GM12878 (cell line): ENCODE results near the gene UROC1. TPM values are rescaled to one million over a fixed set of nuclear protein-coding genes. Genes with fewer than 3 reads are reported as not detected.

ENCODE experiments used
- ATAC-seq: fragments of 200-7000 bp; cut with Tn5 transposase; 3 replicates; pipeline ENCODE4 v1.9.1; 2020; ENCODE audit warnings: mild to moderate bottlenecking, moderate library complexity
- BruUV-seq: library from RNA; stranded (reverse); fragments of 400-500 nt; replicated peaks from 2 replicates; lab custom pipeline; 2021; lab: Mats Ljungman, UMichigan
- CTCF ChIA-PET: fragments of 300-600 bp; sonication (Branson Sonifier 250); formaldehyde crosslinking; extraction: SDS; loops from one replicate; lab custom pipeline; 2021; ENCODE audit warnings: inconsistent platforms; lab: Yijun Ruan, JAX
- POLR2A ChIA-PET: fragments of 350-600 bp; formaldehyde crosslinking; extraction: SDS; loops from one replicate; lab custom pipeline; 2021; ENCODE audit warnings: inconsistent platforms; lab: Charles Lee
- RAD21 ChIA-PET: fragments of 300-600 bp; sonication (Branson Sonifier 250); formaldehyde crosslinking; loops from one replicate; lab custom pipeline; 2023; ENCODE audit warnings: antibody characterized with exemption; ENCODE audit not compliant: unreplicated experiment; lab: Charles Lee
- SMC1A ChIA-PET: fragments of 300-600 bp; sonication (Branson Sonifier 250); formaldehyde crosslinking; loops from one replicate; lab custom pipeline; 2023; ENCODE audit not compliant: unreplicated experiment, uncharacterized antibody; lab: Charles Lee
- DNase-seq: peaks from one replicate; pipeline ENCODE4 v3.0.0-alpha.2; 2011; ENCODE audit warnings: low read depth, low spot score
- FAIRE-seq: peaks from 3 replicates; lab custom pipeline; 2011; peaks lifted over from hg19 to GRCh38; lab: Jason Lieb, UNC
- H2AFZ ChIP-seq: 2 replicates; pipeline ENCODE4 v1.6.0; 2011; ENCODE audit warnings: low read depth, low read length, control low read depth; ENCODE audit not compliant: control insufficient read depth
- H3K27ac ChIP-seq: 2 replicates; pipeline ENCODE4 v1.5.1; 2011; ENCODE audit warnings: control low read depth; ENCODE audit not compliant: control insufficient read depth, insufficient read depth
- H3K27me3 ChIP-seq, 2 experiments: replicated peaks in 1 of 2; 2 replicates each; pipeline versions ENCODE4 v1.6.0 to v1.6.1; 2011; ENCODE audit warnings: low read length in 1 of 2; ENCODE audit not compliant: control insufficient read depth in 2 of 2, insufficient read depth in 2 of 2
- H3K36me3 ChIP-seq, 2 experiments: 2 replicates each; pipeline ENCODE4 v1.5.1; 2011; ENCODE audit warnings: low read length in 1 of 2; ENCODE audit not compliant: control insufficient read depth in 2 of 2, insufficient read depth in 2 of 2
- H3K4me1 ChIP-seq: 2 replicates; pipeline ENCODE4 v1.6.1; 2011; ENCODE audit warnings: mild to moderate bottlenecking, low read length, moderate library complexity, mixed read lengths; ENCODE audit not compliant: control insufficient read depth, insufficient read depth
- H3K4me2 ChIP-seq: 2 replicates; pipeline ENCODE4 v1.6.0; 2011; ENCODE audit warnings: control low read depth; ENCODE audit not compliant: control insufficient read depth, insufficient read depth
- H3K4me3 ChIP-seq: fragments of 200-600 bp; sonication (generic); 2 replicates; pipeline ENCODE4 v1.5.1; 2016
- H3K79me2 ChIP-seq: 2 replicates; pipeline ENCODE4 v1.6.0; 2011; ENCODE audit warnings: low read length; ENCODE audit not compliant: control insufficient read depth, insufficient read depth
- H3K9ac ChIP-seq: 2 replicates; pipeline ENCODE4 v1.8.0; 2011; ENCODE audit warnings: low read length, control low read depth, mixed read lengths; ENCODE audit not compliant: control insufficient read depth, insufficient read depth
- H3K9me3 ChIP-seq: replicated peaks from 3 replicates; pipeline ENCODE4 v1.5.1; 2011; ENCODE audit warnings: mild to moderate bottlenecking, low read length; ENCODE audit not compliant: control insufficient read depth, insufficient read depth
- H4K20me1 ChIP-seq: 2 replicates; pipeline ENCODE4 v1.6.0; 2011; ENCODE audit not compliant: control insufficient read depth, insufficient read depth
- BACH1 ChIP-seq: fragments of 450-650 bp; IDR thresholded peaks from 2 replicates; pipeline ENCODE4 v1.6.1; 2017; ENCODE audit warnings: mild to moderate bottlenecking, borderline replicate concordance
- BMI1 ChIP-seq: fragments of 450-650 bp; IDR thresholded peaks from 2 replicates; pipeline ENCODE4 v1.6.1; 2016; ENCODE audit warnings: mild to moderate bottlenecking, moderate library complexity, borderline replicate concordance
- CEBPB ChIP-seq, 2 experiments: fragments of 150-350 bp in 1 of 2; IDR thresholded peaks; 2 replicates each; pipeline ENCODE4 v1.6.1; 2012 to 2014; ENCODE audit warnings: low read depth in 2 of 2, low read length in 2 of 2, borderline replicate concordance in 1 of 2, inconsistent platforms in 1 of 2
- CHD1 ChIP-seq: IDR thresholded peaks from 2 replicates; pipeline ENCODE4 v1.6.1; 2012; ENCODE audit warnings: low read depth, low read length, improper control_type of control experiment
- CREB1 ChIP-seq: IDR thresholded peaks from 2 replicates; pipeline ENCODE4 v1.6.1; 2012; ENCODE audit warnings: low read depth, mild to moderate bottlenecking, inconsistent platforms
- EGR1 ChIP-seq, 2 experiments: IDR thresholded peaks; 1 replicate in 1 of 2; 2 replicates in 1 of 2; pipeline ENCODE4 v1.6.1; 2011 to 2012; ENCODE audit warnings: low read depth in 2 of 2, low read length in 2 of 2, borderline replicate concordance in 1 of 2, mild to moderate bottlenecking in 1 of 2, moderate library complexity in 1 of 2
- FOXK2 ChIP-seq: fragments of 450-650 bp; IDR thresholded peaks from 2 replicates; pipeline ENCODE4 v1.6.1; 2017; ENCODE audit warnings: mild to moderate bottlenecking, moderate library complexity
- HDAC6 ChIP-seq: fragments of 200-600 bp; sonication (generic); IDR thresholded peaks from one replicate; pipeline ENCODE4 v1.8.0; 2017; ENCODE audit warnings: antibody characterized with exemption; ENCODE audit not compliant: unreplicated experiment
- NR2F1 ChIP-seq: fragments of 450-650 bp; conservative IDR thresholded peaks from 2 replicates; pipeline ENCODE4 v1.6.1; 2017; ENCODE audit warnings: mild to moderate bottlenecking
- NRF1 ChIP-seq: conservative IDR thresholded peaks from 2 replicates; pipeline ENCODE4 v1.6.1; 2011; ENCODE audit warnings: mild to moderate bottlenecking, low read depth, low read length, improper control_type of control experiment
- RAD51 ChIP-seq: fragments of 450-650 bp; IDR thresholded peaks from 2 replicates; pipeline ENCODE4 v1.6.1; 2016; ENCODE audit warnings: moderate library complexity, mild to moderate bottlenecking, inconsistent platforms
- ZBED1 ChIP-seq: IDR thresholded peaks from 2 replicates; pipeline ENCODE4 v1.6.1; 2016; ENCODE audit warnings: borderline replicate concordance
- WGBS: methylation state at CpG from one replicate; pipeline ENCODE4 v1.1.6; 2016; ENCODE audit warnings: low lambda C conversion rate; ENCODE audit not compliant: insufficient replicate concordance, insufficient coverage; ENCODE audit errors: missing lambda C conversion rate; 5-methylcytosine and 5-hydroxymethylcytosine counted together
- in situ Hi-C: fragments of 300-500 bp; cut with MboI; formaldehyde crosslinking; loops from 9 replicates; pipeline ENCODE4 v1.14.3; 2018; ENCODE audit warnings: mixed read lengths
- intact Hi-C: fragments of 100-400 bp; cut with micrococcal nuclease; formaldehyde crosslinking; loops from one replicate; pipeline ENCODE4 v1.14.2; 2022; ENCODE audit not compliant: unreplicated experiment
- polyA plus RNA-seq, 11 experiments: library from polyadenylated mRNA; depleted of rRNA in 4 of 11; unstranded in 6 of 11; stranded (reverse) in 5 of 11; fragments of >200 nt; fragmentation: Nextera tagmentation in 4 of 11; fragmentation: Illumina TruSeq in 1 of 11; extraction: Ambion mirVana in 4 of 11; extraction: Trizol in 1 of 11; gene quantifications; 1 replicate in 1 of 11; 2 replicates in 10 of 11; pipeline versions ENCODE4 v1.2.1 to v1.2.3, GENCODE V29; 2011 to 2016; ENCODE audit warnings: inconsistent platforms in 2 of 11, missing spikeins in 2 of 11, low read depth in 1 of 11
- total RNA-seq, 4 experiments: library from RNA; depleted of rRNA in 3 of 4; stranded (reverse); fragments of >200 nt in 3 of 4; fragmentation: Illumina TruSeq in 1 of 4; extraction: Trizol in 1 of 4; gene quantifications; 2 replicates each; pipeline versions ENCODE4 v1.2.1 to v1.2.3, GENCODE V29; 2013 to 2021
- TF ChIP-seq, protein P1 (sequence below): fragments of 450-650 bp; IDR thresholded peaks from 2 replicates; pipeline ENCODE4 v1.6.1; 2018; ENCODE audit warnings: borderline replicate concordance, mild to moderate bottlenecking; ENCODE audit not compliant: partially characterized antibody
- TF ChIP-seq, protein P2 (sequence below): fragments of 450-650 bp; IDR thresholded peaks from 2 replicates; pipeline ENCODE4 v1.6.1; 2017; ENCODE audit warnings: borderline replicate concordance
- TF ChIP-seq, protein P3 (sequence below): fragments of 450-650 bp; IDR thresholded peaks from 2 replicates; pipeline ENCODE4 v1.6.1; 2017; ENCODE audit warnings: mild to moderate bottlenecking, moderate library complexity

Gene UROC1
- total and polyA plus RNA-seq, 10 of the 15 experiments (the other 5 are each of a cell fraction or from before 2014, with no cell fraction given) = 0.04 TPM; not detected in 9

DNA sequence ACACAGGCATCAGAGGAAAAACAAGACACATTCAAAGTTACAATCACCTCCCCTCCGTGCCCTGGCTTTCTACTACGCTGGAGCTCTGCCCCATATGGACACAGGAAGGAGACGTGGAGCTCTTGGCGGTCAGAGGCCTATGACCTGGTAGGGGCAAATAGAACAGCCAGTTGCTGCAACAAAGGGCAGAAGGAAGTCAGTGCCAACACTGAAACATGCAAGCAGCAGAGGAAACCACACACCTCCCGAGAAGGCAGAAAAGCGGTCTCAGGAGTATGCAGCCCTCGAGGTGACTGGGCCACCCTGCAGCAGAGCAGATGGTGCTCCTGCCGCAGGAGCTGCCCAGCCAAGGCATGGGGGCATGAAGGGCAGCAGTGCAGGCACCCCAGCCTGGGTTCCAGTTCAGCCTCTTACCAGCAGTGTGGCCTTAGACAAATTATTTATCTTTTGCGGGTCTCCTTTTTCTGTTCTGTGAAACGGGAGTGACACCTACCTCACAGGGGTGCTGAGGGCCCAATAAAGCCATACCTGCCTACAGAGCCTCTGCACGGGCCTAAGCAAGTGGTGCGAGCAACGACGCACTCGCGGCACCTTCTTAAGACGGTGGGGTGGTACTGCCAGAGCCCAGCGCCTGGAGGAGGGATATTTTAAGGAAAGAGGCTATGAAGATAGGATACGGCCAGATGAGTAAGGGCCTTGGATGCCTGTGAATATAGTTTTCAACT, 50.5 kb downstream of the UROC1 start:
- Histone ChIP-seq H3K9me3 (no peaks in the 10 kb centered on the region), H2AFZ (no peak overlapping the region), H4K20me1 (peaks cover 3% of the 10 kb centered on the region; the same call in 1 of the 2 replicates), H3K9ac (no peak overlapping the region), H3K4me1 (no peaks in the 10 kb centered on the region; the same call in 1 of the 2 replicates), H3K27me3 (no peaks in the 10 kb centered on the region), H3K27ac (no peak overlapping the region), H3K36me3 (peaks cover 27 to 31% of the 10 kb centered on the region in 2 experiments), H3K79me2 (peaks cover 1% of the 10 kb centered on the region), H3K4me2 (no peak overlapping the region), H3K4me3 (no peak overlapping the region)
- ChIA-PET RAD21 (no interaction called here), POLR2A (no interaction called here), SMC1A (no interaction called here), CTCF (no interaction called here)
- WGBS = 88% methylated on average over 19 of the region's 19 CpGs
- DNase-seq (no peak), FAIRE-seq (no peak), ATAC-seq (no peak)
- intact Hi-C loops (no loop called here), in situ Hi-C loops (no loop called here)
- no TSS peak for BruUV-seq
- TF ChIP-seq BACH1 (no peak), CHD1 (no peak), NRF1 (no peak), RAD51 (no peak), EGR1 (IDR thresholded peaks at IDR 0.05; ENCODE audit: borderline replicate concordance in 1 of 2, low read depth in 2 of 2, low read length in 2 of 2) (no peak), CEBPB (IDR thresholded peaks at IDR 0.05; ENCODE audit: borderline replicate concordance in 1 of 2, low read depth in 2 of 2, low read length in 2 of 2) (no peak), CREB1 (no peak), BMI1 (no peak), HDAC6 (no peak), NR2F1 (no peak), FOXK2 (no peak), ZBED1 (no peak)
- TF ChIP-seq, protein P1, sequence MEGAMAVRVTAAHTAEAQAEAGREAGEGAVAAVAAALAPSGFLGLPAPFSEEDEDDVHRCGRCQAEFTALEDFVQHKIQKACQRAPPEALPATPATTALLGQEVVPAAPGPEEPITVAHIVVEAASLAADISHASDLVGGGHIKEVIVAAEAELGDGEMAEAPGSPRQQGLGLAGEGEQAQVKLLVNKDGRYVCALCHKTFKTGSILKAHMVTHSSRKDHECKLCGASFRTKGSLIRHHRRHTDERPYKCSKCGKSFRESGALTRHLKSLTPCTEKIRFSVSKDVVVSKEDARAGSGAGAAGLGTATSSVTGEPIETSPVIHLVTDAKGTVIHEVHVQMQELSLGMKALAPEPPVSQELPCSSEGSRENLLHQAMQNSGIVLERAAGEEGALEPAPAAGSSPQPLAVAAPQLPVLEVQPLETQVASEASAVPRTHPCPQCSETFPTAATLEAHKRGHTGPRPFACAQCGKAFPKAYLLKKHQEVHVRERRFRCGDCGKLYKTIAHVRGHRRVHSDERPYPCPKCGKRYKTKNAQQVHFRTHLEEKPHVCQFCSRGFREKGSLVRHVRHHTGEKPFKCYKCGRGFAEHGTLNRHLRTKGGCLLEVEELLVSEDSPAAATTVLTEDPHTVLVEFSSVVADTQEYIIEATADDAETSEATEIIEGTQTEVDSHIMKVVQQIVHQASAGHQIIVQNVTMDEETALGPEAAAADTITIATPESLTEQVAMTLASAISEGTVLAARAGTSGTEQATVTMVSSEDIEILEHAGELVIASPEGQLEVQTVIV = no peak
- TF ChIP-seq, protein P2, sequence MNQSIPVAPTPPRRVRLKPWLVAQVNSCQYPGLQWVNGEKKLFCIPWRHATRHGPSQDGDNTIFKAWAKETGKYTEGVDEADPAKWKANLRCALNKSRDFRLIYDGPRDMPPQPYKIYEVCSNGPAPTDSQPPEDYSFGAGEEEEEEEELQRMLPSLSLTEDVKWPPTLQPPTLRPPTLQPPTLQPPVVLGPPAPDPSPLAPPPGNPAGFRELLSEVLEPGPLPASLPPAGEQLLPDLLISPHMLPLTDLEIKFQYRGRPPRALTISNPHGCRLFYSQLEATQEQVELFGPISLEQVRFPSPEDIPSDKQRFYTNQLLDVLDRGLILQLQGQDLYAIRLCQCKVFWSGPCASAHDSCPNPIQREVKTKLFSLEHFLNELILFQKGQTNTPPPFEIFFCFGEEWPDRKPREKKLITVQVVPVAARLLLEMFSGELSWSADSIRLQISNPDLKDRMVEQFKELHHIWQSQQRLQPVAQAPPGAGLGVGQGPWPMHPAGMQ = no peak
- TF ChIP-seq, protein P3, sequence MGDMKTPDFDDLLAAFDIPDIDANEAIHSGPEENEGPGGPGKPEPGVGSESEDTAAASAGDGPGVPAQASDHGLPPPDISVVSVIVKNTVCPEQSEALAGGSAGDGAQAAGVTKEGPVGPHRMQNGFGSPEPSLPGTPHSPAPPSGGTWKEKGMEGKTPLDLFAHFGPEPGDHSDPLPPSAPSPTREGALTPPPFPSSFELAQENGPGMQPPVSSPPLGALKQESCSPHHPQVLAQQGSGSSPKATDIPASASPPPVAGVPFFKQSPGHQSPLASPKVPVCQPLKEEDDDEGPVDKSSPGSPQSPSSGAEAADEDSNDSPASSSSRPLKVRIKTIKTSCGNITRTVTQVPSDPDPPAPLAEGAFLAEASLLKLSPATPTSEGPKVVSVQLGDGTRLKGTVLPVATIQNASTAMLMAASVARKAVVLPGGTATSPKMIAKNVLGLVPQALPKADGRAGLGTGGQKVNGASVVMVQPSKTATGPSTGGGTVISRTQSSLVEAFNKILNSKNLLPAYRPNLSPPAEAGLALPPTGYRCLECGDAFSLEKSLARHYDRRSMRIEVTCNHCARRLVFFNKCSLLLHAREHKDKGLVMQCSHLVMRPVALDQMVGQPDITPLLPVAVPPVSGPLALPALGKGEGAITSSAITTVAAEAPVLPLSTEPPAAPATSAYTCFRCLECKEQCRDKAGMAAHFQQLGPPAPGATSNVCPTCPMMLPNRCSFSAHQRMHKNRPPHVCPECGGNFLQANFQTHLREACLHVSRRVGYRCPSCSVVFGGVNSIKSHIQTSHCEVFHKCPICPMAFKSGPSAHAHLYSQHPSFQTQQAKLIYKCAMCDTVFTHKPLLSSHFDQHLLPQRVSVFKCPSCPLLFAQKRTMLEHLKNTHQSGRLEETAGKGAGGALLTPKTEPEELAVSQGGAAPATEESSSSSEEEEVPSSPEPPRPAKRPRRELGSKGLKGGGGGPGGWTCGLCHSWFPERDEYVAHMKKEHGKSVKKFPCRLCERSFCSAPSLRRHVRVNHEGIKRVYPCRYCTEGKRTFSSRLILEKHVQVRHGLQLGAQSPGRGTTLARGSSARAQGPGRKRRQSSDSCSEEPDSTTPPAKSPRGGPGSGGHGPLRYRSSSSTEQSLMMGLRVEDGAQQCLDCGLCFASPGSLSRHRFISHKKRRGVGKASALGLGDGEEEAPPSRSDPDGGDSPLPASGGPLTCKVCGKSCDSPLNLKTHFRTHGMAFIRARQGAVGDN = no peak
